C1 segment of cervical spinal cord (tissue), 14 donors: Measurements from ENCODE around the gene ITGAE.
A peak's percentile ranks its signal among the peaks of the same experiment; 100 is the strongest.
"Not testable (repeated sequence)": the region's sequence is repeated elsewhere in the genome, so short reads cannot be mapped to it uniquely, and the experiment has no call there.

Experiments
- DNase-seq, 14 donors: peaks; one replicate each; lab custom pipeline; 2025; lab: John Stamatoyannopoulos, UW

The ITGAE gene, protein sequence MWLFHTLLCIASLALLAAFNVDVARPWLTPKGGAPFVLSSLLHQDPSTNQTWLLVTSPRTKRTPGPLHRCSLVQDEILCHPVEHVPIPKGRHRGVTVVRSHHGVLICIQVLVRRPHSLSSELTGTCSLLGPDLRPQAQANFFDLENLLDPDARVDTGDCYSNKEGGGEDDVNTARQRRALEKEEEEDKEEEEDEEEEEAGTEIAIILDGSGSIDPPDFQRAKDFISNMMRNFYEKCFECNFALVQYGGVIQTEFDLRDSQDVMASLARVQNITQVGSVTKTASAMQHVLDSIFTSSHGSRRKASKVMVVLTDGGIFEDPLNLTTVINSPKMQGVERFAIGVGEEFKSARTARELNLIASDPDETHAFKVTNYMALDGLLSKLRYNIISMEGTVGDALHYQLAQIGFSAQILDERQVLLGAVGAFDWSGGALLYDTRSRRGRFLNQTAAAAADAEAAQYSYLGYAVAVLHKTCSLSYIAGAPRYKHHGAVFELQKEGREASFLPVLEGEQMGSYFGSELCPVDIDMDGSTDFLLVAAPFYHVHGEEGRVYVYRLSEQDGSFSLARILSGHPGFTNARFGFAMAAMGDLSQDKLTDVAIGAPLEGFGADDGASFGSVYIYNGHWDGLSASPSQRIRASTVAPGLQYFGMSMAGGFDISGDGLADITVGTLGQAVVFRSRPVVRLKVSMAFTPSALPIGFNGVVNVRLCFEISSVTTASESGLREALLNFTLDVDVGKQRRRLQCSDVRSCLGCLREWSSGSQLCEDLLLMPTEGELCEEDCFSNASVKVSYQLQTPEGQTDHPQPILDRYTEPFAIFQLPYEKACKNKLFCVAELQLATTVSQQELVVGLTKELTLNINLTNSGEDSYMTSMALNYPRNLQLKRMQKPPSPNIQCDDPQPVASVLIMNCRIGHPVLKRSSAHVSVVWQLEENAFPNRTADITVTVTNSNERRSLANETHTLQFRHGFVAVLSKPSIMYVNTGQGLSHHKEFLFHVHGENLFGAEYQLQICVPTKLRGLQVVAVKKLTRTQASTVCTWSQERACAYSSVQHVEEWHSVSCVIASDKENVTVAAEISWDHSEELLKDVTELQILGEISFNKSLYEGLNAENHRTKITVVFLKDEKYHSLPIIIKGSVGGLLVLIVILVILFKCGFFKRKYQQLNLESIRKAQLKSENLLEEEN

DNA sequence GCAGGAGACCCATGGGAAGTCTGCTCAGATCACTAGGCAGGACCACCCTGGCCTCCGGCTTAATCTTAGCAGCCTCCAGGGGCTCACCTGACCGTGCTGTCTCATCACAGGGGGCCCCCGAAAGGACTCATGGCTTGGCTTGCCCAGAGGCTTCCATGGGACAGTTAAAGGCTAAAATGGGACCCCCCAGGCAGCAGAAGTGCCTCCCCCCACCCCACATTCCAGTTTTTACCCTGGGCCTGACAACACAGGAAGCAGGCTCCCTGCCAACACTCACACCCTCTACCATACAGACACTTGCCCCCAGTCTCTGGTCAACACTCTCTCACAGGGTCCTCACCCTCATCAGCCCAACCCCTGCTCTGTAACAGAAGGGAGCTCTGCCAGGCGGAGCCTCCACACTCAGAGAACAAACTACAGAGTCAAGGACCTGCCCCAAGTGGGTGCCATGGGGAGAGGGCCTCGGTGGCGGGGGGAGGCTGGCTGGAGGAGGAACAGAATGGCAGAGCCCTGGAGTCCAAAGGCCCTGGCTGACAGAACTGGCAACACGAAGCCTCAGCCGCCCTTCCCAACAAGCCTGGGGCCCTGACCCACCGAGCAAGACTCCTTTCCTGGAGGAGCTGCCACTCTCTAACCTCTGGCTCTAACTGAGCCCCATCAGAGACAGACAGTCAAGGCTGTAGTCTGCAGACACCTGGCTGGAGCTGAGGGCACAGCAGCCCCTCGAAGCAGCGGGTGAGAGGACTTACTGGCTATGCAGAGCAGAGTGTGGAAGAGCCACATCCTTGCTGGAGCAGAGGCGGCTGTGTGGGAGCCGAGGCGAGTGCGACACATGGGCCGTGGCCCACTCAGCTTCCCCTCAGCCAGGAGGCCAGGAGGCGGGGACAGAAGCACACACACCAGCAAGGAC lies at the start of gene ITGAE:
ITGAE (minus strand) TSS at position 827 of the 910 bp plus-strand sequence; CDS start at position 783, 44 bp downstream.
- no peak for DNase-seq

DNA sequence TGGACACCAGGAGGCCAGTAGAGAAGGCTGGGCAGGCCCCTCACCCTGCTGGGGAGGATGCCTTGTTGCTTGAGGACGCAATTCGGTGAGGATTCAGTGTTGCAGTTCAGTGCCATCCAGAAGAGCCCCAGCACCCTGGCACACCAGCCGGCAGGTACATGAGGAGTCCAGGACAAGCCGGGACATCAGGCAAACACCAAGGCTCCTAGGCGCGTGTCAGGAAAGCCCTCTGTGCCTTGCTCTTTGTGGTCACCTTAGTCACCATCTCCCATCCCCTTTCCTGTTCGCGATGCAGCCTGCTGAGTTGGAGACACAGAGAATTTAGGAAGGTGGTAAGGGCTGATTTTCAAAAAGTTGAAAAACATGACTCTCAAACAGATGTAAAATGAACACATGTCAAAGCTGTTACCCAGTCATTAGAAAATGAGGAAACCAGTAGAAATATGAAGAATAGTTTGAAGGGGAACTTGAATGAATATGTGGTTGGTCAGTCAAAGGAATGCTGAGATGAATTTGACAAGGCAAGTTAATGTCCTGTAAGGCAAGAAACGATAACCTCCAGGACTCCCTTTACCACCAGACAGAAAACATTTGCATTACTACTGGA lies 47.3 kb upstream of the ITGAE start:
- no peak for DNase-seq

DNA sequence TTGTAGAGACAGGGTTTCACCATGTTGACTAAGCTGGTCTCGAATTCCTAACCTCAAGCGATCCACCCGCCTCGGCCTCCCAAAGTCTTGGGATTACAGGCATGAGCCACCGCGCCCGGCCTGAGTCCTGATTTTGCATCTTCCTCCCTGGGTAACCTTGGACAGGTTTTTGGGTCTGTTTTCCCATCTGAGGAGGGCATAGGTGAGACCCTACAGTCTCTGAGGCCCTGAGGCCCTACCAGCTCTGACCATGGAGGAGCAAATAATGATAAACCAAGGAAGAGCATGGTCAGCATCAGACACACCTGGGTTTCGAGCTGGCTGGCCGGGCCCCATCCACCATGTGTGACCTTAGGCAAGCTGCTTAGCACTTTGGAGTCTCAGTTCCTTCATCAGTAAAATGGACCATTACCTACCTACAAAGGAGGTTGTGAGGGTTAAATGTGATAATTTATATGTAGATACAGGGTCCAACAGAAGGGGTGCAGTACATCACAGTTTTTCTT lies 46.2 kb upstream of the ITGAE start:
- no peak for DNase-seq

DNA sequence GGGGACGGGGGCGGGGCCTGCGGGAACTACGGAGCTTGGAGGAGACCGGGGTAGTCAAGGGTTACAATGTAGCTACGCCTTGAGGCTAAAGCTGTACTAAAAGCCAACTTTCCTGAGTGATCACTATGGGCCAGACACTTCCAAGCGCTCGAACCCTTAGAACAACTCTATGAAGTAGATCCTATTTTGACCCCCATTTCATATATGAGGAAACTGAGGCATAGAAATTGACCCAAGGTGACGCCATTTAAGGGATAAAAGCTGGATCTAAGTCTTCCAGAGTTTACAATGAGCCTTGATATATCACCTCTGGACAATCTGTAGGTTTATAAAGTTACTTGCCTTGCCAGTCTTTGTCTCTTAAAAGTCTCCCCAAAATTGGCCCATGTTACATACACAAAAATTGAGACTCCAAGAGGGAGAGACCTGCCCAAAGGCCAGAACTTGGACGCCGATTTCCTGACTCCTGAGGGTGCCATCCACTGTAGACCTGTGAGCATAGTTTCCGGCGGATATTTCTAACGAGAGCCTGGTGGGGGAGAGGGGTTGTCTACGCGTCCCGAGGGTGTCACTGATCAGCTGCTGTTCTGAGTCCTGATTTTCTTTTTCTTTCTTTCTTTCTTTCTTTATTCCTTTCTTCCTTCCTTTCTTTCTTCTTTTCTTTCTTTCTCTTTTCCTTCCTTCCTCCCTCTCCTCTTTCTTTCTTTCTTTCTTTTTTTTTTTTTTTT lies 45.6 kb upstream of the ITGAE start:
- DNase-seq: no peak

DNA sequence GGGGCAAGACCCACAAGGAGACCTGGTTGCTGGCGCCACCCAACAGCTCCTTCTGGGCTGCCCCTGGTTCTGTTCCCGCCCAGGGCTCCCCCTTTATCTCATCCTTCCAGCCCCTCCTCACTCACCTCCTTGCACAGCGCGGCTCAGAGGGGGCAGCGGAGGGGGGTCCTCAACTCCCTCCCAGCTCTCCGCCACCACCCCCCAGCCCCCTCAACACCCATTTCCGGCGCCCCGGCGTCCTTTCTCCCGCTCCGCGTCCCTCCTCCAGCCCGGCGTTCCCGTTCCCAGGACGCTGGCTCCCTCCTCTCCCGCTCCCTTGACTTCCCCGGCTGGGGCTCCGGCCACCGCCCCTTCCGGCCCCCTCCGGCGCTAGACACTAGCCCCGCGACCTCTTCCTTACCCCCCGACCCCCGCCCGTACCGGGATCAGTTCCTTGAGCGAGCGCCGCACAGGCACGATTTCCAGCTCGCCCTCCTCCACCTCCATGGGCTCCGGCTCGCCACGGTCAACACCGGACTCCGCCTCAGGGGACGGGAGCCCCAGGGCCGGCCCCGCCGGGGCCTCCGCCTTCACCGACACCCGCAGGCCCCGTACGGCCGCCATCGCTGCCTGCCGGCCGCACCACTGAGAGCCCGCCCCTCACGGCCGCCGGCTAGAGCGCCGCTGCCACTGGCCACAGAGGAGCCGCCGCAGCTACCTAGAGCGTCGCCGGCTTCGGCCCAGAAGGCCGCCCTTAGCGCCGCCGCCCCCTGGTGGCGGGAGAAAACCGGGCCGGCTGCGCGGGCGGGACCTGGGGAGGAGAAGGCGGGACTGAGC lies 44.8 kb upstream of the ITGAE start, which contains the start of gene NCBP3:
NCBP3 (minus strand) TSS at position 626 of the 816 bp plus-strand sequence; CDS start at position 603, 23 bp downstream.
- DNase-seq: peak in 13 of 14 donors; percentile 40 to 93 (median 79)

DNA sequence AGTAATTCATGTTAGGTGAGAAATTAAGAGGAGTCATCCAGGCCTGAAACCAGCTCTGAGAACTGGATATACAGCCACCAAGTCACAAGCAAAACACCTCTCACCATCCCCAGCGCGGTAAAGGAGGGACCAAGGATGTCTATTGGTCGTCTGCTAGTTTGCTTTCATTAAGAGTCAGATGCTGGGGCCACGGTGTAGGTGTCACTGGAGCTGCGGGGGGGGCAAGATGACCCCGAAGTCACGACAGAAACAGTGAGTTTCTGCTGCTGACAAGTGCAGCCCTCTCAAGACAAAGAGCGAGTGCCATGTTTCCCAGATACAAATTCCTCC lies 44.3 kb upstream of the ITGAE start:
- peak in 2 of 14 donors; percentile 6 to 35 for DNase-seq

DNA sequence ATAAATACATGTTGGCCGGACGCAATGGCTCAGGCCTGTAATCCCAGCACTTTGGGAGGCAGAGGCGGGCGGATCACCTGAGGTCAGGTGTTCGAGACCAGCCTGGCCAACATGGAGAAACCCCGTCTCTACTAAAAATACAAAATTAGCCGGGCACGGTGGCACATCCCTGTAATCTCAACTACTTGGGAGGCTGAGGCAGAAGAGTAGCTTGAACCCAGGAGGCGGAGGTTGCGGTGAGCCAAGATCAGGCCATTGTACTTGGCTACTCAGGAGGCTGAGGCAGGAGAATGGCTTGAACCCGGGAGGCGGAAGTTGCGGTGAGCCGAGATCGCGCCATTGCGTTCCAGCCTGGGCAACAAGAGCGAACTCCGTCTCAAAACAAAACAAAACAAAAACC lies 43.6 kb upstream of the ITGAE start:
- not testable (repeated sequence) for DNase-seq

DNA sequence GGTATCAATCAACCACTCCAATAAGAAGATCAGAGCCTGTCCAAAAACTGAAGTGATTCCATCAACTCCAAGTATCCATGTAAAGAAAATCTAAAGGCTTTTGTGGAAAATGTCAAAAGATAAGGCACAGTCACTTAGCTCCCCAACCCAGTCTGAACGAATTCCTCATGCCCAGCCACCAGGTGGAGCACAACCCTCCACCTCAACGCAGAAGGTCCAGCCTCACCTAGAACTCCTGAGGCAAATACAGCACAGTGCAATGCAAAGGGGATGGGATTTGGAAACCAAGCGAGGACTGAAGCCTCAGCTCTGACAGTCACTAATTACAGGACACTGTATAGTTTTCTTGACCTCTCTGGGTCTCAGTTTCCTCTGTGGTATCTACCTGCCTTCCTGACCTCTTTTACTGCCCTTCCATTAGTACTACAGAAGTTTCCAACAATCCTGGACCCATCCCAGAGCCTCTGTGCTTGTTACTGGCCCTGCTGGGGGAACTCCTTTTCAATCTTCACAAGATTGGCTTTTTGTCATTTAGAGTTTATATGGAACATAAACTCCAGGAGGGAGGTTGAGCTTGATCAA lies 43.0 kb upstream of the ITGAE start:
- no peak for DNase-seq

DNA sequence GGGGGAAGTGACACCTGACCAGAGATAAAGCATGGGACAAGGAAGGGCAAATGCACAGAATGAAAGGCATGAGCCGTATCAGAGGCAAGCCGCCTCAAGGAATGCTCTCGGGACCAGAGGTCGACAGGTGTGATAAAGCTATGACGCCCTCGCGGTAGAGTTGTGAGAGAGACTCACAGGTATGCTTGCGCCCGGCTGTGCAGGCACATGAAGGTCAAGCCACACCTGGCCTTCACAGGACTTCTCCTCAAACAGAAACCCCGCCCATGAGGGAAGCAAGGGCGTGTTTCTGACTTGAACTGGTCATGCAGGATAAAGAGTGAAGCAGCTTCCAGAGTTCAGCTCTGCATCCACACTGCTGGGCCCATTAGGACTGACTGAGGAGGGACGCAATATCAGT lies 37.2 kb upstream of the ITGAE start:
- no peak for DNase-seq

DNA sequence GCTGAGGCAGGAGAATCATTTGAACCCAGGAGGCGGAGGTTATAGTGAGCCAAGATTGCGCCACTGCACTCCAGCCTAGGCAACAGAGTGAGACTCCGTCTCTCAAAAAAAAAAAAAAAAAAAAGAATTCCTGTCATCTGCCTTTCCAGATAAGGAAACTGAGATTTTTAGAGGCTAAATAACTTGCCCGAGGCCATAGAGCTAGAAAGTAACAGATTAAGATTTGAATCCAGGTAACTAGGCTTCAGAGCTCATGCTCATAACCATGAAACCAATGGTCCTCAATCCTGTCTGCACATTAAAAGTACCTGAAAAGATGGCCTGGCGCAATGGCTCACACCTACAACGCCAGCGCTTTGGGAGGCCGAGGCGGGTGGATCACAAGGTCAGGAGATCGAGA lies 35.6 kb upstream of the ITGAE start:
- no peak for DNase-seq

DNA sequence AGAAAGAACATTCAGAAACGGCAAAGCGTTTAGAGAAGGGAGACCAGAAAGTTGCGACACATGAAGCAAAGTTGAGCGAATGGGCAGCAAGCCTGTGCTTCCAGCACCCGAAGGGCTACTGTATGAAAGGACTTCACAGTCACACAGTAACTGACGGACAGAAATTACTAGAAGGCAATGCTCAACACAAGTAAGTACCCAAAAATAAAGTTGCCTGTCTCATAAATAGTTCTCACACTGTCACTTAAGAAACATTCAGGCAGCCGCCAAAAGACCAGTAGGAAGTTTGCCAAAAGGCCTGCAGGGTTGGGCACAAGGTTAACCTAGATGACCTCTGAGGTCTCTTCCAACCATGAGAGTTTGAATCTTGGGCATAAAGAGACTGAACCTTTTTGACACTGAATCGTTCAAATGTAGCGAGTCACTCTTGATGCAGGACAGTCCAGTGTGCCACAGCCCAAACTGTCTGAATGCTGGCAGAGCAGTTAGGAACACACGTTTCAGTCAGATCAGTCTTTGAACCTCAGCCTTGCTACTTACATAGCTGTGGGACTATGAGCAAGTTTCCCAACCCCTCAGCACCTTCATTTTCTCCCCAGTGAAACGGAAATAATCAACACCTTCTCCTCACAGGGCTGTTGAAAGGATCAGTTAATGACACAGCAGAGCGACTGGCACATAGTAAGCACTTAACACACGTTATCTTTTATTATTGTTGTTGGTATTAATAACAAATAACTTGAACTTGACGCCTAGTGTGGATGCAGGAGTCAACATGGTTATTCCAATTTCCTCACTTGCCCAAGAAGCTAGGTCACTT lies 34.6 kb upstream of the ITGAE start:
- no peak for DNase-seq

DNA sequence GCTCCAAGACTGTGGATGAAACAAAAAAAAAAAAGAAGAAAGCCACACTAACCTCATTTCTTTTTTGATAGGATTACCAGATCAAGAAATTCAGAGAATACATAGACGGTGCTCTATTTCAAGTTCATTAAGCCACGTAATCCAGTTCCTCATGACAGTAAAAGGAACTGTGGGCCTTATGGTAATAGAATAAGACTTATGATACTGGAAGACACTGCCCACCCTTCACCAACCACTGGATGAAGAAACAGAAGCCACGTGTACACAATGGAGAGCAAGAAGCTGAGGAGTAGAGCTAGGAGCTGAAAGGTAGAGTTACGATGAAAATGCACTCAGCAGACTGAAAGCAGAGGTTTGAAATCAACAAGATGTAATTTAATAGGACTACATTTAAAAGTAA lies 33.8 kb upstream of the ITGAE start:
- no peak for DNase-seq

DNA sequence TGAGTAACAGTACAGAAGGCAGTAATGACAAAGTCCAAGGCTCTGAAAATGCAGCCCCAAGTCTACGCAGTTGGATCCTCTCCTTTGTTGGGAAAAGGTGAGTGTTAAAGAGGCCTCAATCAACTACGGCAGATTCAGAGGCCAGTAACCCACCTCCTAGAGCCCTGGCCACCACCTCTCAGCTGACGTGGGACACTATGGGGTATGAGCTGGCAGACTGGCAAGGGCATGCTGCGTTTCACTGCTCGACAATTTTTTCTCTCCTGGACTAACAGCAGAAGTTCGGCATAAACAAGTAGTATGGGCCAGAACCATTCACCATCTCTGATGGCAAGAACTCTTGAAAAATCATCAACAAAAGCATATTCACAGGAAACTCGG lies 27.9 kb upstream of the ITGAE start:
- no peak for DNase-seq

DNA sequence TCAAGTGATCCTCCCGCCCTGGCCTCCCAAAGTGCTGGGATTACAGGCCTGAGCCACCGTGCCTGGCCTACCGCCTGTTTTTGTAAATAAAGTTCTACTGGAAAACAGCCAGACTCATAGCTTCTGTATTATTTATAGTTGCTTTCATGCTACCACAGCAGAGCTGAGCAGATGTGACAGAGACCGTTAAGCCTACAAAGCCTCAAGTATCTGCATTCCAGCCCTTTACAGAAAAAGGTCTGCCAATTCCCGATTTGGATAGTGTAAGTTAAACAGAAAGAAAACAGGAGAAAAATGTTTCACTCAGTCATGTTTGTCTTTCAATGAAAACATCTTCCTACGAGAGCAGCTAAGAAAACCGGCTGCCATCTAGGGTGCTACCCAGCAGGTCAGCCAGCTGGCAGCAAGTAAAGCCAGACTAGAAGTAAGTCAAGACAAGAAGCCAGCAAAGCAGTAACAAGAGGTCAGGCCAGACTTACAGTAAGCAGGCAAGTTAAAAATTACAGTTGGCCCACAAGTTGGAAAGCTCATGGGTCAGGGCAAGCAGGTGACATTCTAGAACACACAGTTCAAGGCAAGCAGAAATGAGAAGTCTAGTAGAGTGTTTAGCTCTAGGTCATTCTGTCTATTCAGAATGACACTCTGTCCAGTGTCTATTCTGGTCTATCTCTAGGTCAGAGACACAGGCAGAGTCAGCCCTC lies 27.3 kb upstream of the ITGAE start:
- DNase-seq: no peak

DNA sequence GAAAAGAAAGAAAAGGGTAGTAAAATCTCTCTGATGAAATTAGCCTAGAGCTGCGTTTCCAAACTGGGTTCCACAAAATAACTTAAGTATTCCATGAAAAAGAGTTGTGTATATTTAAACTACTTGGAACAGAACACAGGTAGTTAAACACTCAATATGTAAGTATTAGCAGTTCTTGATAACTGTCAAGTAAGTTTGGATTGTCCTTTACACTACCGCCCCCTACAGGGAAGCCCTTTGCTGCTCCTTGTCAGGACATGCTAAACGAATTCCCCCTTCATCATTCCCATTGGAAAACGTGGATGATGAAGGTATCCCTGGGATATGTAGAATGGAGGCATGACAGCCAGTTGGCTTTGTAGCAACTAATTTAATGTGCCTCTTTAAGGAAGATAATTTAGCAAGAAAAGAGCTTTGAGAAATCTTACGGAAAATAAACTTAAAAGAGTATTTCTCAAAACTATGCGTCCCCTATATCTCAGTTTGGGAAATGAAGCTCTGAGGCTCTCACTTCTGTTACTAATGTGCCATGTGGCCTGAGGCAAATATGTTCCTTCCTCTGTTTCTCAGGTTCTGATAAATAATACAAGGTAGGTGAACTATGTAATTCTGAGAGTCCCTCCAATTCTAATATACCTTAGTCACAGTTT lies 26.3 kb upstream of the ITGAE start:
- peak in 8 of 14 donors; percentile 4 to 44 (median 16) for DNase-seq

DNA sequence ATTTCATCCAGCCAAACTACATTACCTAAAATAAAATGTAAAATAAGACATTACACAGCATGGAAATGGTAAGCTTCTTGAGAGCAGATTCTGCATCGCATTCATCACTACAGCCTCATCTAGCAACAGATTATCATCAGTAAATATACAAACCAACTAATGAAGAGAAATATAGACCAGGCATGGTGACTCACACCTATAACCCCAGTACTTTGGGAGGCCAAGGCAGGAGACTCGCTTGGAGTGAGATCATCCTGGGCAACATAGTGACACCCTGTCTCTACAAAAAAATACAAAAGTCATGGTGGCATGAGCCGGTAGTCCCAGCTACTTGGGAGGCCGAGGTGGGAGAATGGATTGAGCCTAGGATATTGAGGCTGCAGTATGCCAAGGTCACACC lies 25.2 kb upstream of the ITGAE start:
- DNase-seq: no peak
